GM21447 (cell line): ENCODE results near the gene SAXO1.
"Not testable (repeated sequence)": the region's sequence is repeated elsewhere in the genome, so short reads cannot be mapped to it uniquely, and the experiment has no call there.

Source experiments
- ATAC-seq: cut with Tn5 transposase; IDR thresholded peaks from one replicate; pipeline ENCODE4 v1.9.1; 2021; ENCODE audit not compliant: unreplicated experiment

SAXO1 gene

DNA sequence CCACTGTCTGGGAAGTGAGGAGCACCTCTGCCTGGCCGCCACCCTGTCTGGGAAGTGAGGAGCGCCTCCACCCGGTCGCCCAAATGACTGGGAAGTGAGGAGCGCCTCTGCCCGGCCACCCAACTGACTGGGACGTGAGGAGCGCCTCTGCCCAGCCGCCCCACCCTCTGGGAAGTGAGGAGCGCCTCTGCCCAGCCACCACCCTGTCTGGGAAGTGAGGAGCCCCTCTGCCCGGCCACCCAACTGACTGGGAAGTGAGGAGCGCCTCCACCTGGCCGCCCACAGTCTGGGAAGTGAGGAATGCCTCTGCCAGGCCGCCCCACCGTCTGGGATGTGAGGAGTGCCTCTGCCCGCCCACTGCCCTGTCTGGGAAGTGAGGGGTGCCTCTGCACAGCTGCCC lies 32.9 kb downstream of the SAXO1 start:
- ATAC-seq, result no peak

DNA sequence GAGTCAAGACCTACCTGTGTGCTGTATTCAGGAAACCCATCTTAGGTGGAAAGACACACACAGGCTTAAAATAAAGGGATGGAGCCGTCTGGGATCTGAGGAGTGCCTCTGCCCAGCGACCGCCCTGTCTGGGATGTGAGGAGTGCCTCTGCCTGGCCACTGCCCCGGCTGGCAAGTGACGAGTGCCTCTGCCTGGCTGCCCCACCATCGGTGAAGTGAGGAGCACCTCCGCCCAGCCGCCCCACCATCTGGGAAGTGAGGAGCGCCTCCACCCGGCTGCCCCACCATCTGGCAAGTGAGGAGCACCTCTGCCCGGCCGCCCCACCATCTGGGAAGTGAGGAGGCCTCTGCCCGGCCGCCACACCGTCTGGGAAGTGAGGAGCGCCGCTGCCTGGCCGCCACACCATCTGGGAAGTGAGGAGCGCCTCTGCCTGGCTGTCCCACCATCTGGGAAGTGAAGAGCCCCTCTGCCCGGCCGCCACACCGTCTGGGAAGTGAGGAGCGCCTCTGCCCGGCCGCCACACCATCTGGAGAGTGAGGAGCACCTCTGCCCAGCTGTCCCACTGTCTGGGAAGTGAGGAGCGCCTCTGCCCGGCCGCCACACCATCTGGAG lies 33.7 kb downstream of the SAXO1 start:
- no peak for ATAC-seq

DNA sequence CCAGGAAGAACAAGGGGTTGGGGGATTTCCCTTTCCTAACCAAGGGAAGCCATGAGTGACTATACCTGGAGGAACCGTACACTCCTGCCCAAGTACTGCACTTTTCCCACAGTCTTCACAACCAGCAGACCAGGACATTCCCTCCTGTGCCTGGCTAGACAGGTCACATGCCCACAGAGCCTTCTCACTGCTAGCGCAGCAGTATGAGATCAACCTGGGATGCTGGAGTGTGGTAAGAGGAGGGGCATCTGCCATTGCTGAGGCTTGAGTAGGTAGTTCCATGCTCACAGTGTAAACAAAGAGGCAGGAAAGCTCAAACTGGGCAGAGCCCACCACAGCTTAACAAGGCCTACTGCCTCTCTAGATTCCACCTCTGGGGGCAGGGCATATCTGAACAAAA lies 35.9 kb downstream of the SAXO1 start:
- ATAC-seq, result no peak

DNA sequence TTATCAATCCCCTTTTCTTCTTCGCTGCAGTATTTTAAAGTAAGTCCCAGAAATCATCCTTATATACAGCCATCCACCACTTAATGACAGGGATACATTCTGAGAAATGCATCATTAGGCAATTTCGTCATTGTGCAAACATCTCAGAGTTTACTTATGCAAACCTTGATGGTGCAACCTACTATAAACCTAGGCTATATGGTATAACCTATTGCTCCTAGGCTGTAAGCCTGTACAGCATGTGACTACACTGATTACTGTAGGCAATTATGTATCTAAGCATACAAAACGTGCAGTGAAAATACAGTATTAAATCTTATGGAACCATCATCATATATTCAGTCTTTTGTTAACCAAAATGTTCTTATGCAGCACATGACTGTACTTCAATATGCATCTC lies 36.8 kb downstream of the SAXO1 start:
- no peak for ATAC-seq

DNA sequence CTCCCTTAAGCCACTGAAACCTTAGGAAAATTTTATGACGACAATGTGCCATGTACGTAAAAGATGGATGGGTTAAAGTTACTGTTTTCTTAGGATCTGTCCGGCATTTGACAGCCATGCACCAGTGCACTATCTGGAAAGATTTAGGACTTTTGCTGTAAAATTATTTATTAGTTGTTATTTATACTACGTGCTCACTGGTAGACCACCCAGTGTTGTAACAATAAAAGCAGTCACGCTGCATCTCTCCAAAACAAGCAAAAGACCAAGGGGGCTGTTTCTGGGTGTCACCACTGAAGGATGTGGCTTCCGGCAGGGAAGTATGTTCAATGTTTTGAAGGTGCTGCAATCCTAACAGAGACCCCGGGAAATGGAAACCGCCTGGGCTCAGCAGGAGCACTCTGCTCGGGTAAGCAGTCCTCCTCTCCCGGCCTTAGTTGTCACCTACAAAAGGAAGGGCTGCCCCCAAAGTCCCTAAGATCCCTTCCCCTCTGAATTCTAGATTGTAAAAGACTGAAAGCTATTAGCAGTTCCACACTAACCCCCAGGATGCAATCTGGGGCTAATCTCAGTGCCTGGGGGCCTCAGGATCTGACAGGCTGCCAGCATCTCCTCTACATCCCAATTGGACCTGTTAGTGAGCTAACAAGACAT lies 38.6 kb downstream of the SAXO1 start:
- no peak for ATAC-seq

DNA sequence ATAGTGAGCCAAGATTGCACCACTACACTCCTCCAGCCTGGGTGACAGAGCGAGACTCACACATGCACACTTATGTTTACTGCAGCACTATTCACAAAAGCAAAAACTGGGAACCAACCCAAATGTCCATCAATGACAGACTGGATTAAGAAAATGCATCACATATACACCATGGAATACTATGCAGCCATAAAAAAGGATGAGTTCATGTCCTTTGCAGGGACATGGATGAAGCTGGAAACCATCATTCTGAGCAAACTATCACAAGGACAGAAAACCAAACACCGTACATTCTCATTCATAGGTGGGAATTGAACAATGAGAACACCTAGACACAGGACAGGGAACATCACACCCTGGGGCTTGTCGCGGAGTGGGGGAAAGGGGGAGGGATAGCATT lies 41.8 kb downstream of the SAXO1 start:
- ATAC-seq, result not testable (repeated sequence)

DNA sequence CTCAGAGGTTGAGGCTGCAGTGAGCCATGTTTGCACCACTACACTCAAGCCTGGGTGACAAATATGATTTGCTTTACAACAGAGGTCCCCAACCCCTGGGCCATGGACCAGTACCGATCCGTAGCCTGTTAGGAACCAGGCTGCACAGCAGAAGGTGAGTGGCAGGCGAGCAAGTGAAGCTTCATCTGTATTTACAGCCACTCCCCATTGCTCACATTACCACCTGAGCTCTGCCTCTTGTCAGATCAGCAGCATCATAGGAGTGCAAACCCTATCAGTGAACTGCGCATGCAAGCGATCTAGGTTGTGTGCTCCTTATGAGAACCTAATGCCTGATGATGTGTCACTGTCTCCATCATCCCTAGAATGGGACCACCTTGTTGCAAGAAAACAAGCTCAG lies 42.5 kb downstream of the SAXO1 start:
- ATAC-seq, result no peak

DNA sequence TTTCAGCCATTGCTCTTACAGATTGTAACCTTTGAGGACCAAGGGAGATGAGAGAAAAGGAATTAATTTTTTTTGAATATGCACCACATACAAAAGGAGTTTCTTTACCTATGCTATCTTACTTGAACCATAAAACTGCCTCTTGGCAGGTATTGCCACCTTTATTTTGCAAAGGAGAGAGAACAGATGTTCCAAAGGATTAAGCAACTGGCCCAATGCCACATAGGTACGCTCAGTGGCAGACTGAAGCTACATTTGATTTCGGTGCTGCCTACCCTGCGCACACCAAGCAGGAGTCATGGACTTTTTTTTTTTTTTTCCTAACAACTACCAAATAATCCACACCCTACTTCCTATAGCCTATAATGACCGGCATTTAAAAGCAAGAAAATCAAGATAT lies 43.1 kb downstream of the SAXO1 start:
- no peak for ATAC-seq

DNA sequence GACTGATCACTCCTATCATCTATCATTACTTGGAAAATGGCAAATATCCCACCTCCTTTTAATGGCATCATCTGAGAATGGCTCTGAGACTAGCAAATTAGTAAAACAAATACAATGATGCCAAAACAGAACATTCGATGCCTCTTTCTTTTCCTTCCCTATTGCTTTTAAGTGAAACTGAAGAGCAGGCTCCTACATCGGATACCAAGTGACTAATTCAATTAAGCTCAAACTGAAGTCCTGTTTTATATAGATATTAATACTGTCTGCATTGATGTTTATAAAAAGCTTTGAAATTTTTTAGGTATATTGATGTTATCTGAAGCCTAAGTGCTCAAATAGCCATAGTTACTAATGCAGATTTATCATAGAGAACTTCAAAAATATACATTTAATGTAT lies 43.9 kb downstream of the SAXO1 start:
- ATAC-seq, result no peak

DNA sequence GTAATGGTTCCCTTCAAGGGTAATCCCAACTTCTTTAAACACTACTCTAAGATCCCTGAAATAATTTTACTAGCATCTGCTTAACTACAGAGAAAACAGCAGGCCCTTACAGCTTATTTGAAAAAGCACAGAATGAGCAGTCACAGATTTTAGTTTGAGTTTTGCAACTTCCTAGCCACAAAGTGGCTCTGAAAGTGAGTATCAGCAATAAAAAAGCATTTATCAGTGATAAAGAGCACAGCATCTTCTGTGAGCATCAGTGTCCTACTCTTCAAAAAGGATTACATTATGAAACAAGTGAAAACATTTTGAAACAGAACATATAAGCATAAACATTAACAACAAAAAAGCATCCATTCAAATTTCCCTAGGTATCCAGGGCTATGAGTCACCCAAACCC lies 45.0 kb downstream of the SAXO1 start:
- no peak for ATAC-seq

DNA sequence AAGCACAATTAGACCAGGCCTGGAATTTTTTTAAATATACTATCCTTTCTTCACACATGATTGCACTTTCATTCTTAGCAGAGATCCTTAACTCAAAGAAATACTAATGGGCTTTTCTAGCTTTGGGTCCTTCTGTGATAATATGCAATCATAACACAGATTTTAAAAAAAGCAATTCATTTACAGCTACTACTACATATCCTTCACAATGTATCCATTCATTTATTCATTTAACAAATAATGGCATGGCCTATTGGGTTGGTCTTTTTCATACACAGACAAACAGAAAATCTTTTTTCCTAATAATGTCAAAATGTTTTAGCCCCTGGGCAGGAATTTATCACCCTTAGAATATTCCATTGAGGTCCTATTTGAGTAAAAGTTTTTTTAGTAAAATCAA lies 47.0 kb downstream of the SAXO1 start:
- no peak for ATAC-seq

DNA sequence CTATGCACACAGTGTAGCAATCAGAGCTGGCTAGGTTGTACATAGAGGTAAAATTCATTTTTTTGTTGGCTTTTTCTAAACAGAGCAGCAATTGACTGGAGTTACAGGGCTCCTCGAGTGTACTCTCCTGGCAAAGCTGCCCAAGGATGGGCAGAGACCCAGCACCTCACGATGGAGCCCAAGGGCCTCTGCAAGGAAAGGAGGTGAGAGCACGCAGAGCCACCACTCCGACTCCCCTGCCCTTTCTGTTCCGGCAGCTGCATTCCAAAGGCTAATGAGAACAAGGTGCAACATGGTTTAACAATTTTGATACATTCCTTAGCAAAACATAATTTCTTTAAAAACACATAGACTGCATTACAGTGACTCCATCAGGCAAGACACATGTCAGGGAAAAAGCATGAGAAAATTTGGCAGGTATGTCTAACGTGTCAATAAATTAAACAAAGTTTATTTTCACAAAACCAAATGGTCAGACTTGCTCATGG lies 47.5 kb downstream of the SAXO1 start:
- no peak for ATAC-seq

DNA sequence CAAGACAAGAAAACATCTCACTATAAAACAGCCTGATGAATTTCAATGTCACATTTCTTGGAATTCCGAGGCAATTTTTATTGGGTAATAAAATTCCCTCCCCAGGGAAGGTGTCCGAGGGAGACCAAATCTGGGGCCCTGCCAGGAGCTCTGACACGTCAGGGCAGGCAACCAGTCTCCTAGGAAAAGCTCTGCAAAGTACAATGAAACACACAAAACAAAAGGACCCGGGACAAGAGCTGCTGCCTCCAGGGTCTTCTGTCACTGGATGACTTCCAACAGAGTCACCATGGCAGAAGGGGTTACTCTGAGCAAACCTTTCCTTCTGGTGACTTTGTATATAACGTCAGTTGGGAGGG lies 50.8 kb downstream of the SAXO1 start:
- ATAC-seq, result no peak

DNA sequence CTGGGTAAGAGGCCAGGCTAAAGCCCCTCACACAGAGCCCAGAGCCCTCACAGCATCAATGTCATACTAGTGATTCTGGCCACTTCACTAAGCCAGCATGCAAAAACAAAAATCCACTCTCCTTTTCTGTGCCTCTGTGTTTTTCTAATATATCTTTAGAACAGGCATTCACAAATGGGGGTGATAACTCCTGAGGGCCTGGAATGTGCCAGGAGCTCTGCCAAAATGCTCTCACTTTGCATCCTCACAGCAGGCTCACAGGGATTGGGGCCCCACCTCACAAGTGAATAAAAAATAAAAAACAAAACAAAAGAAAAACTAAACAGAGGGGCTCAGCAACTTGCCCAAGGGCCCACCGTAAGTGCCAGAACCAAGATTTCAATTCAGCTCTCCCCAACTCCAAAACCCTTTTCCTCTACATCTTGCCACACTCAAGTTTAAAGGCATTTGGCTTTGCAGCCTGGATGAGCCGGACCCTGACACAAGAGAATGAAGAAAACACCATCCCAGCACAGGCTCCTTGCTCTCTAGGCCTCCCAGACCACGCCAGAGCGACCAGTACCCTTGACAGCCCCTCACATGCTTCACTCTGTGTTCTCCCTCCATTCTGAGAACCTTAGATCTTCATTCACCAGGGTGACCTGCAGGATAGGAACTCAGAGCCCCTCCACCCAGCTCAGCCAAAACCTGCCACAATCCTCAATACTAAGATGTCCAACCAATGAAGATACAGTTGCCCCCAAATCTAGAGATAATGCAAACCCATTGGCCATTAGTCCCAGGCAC lies 51.3 kb downstream of the SAXO1 start:
- ATAC-seq, result no peak

DNA sequence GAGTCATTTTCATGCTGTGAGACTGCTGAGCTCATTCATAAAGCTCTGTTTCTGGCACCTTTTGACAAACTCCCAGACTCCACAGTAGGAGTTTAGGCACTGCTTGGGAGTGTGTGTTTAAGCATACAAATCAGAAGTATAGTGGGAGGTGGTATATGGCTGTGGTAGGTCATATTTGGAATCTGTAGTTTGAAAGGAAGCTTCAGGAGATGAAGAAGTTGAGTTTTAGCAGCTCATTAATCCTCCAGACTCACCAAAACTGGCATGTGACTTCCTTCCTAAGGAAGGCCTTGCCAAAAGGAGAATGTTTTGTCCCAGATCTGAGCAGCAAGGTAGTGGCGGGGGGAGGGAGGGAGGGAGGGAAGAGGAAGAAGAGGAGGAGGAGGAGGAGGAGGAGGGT lies 52.8 kb downstream of the SAXO1 start:
- ATAC-seq, result no peak

DNA sequence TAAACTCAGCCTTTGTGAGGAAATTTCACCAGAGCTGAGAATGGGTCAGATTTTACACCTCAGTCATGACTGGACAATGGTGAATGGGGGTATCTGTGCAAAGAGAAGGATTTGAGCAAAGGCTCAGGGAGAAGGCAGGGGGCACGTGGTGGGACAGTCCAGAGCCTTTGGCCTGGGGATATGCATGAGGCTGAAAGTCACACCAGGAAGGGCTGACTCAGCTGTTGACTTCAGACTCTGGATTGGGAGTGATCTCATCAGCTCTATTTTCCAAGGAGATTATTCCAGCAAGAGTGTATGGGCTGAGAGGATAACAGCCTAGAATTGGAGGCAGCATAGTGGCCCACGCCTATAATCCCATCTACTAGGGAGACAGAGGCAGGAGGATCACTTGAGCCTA lies 53.6 kb downstream of the SAXO1 start:
- no peak for ATAC-seq

DNA sequence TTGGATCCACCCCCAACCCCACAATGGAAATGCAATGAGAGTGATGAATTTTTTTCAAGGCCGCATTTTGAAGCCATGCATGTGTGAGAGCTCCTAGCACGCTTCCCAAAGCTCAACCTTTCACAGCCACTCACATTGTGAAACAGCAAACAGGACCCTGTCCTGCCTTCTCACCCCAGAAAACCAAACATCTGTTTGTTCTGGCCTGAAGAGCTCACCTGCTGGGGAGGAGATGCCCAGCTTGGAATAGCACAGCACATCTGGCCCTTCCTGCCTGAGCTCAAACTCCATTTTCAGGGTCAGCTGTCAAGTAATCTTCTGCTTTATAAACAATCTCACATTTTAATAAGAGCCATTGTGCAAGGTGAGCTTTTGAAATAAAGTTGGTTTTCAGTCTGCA lies 54.8 kb downstream of the SAXO1 start:
- no peak for ATAC-seq

DNA sequence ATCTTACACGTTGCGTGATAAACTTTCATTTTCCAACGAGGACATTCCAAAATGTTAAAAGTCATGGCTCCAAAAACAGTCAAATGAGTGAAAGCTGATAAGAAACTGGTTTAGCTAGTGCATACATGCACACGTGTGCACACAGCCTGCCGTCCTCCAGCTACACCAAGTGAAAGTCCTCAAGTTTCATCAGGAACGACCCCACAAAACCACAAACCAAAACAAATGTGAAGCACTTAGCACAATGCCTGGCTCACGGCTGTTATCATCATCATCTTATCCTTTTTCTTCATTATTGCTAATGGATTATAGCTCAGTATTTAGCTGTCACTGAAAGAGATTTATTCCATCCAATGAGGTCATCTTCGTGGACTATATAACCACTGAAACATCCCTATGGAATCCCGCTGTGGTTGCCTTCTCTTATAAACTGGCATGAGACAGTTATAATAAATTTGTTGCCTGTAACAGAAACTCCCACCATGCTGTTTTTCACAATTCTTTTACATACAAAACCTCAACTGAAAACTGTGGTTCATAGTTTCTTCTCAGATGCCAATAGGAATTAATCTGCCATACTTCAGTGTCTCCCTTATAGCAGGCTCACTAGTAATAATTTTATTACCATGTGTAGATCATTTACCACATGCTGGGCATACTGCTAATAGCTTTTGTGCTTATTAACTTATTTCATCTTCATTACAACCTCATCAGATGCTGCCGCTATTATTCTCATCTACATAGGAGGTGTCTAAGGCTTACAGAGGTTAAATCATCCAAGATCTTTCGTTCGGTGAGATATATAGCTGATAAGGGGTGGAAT lies 56.1 kb downstream of the SAXO1 start:
- ATAC-seq, result no peak

DNA sequence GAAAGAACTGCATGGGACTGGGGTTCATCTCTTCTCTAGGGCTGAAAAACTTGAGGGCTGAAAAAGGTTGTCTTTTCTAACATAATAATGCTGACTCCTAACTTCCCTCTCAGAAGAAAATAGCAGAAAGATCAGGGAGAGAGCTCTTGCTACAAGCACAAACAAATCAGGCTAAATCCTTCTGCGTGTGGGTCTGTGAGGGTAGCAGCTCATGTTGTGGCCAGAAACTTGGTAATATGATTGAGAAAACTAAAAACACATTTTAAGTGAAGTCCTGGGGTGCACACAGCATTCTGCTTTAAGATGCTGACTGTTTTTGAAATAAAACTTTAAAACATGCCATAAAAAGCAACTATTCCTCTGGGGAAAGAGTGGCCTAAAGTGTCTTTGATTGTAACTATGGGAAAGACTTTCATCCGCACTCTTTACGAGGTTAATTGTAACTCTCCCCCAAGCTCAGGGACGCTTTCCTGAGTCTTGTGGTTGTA lies 56.7 kb downstream of the SAXO1 start:
- no peak for ATAC-seq

DNA sequence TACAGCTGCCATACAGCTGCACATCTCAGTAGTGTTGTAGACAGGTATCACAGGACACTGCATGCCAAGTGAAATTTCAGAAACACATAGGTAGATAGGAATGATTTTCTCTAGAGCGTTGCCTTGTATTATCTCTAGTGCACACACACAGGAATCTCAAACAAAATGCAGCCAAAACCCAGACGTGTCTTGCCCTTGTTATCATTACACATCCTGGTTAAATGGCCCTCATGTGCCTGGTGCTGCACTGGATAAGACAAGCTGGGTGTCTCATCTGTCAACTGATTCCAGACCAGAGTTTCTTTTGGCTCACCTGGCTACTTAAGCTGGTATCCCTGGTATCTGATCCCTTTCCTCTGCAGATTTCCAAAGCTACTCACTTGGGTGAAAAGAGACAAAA lies 59.7 kb downstream of the SAXO1 start:
- no peak for ATAC-seq

DNA sequence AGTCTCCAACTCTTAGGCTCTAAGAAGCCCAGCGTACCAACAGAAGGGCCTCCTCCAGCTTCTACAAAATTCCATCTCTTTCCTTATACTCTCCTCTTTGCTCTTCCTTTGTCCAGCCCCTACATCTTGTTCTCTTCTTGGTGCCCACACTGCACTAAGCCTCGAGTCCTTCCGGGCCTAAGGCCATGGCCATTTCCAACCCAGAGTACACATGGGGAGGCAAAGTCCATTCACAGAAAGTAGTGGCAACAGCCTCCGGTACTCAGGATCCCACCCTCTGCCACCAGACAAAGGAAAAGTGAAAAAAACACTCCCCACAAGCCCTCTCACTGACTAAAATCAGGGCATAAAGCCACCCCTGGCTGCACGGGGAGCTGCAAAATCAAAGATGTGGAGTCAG lies 60.3 kb downstream of the SAXO1 start:
- ATAC-seq, result no peak
